ENCODE measurements around the gene THUMPD2. TPM values are rescaled to one million over a fixed set of nuclear protein-coding genes. Genes with fewer than 3 reads are reported as not detected.

The THUMPD2 gene, protein sequence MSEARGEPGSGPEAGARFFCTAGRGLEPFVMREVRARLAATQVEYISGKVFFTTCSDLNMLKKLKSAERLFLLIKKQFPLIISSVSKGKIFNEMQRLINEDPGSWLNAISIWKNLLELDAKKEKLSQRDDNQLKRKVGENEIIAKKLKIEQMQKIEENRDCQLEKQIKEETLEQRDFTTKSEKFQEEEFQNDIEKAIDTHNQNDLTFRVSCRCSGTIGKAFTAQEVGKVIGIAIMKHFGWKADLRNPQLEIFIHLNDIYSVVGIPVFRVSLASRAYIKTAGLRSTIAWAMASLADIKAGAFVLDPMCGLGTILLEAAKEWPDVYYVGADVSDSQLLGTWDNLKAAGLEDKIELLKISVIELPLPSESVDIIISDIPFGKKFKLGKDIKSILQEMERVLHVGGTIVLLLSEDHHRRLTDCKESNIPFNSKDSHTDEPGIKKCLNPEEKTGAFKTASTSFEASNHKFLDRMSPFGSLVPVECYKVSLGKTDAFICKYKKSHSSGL
- total RNA-seq = 4.9 and 10.9 TPM in 2 replicates

DNA sequence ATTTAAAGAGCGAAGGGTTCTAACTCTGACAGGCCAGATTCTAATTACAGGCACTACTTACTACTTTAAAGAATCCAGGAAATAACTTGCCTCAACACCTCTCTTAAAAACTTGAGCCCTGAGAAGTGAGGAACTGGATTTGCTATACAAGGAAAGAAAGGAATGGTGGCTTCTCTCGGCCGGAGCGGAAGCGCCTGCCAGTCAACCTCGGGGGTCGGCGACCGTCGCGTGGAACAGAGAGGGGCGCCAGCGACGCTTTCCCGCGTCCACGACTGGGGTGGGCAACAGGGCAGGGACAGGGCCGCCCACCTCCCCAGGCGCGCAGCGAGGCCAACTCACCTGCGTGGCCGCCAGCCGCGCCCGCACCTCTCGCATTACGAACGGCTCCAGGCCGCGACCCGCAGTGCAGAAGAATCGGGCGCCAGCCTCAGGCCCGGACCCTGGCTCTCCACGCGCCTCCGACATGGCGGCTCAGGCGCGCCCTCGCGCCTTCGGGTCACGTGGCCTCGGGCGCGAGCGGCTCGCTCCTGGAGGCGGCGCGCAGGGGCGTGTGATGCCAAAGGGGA lies at the start of gene THUMPD2:
THUMPD2 (minus strand) TSS at position 484 of the 566 bp plus-strand sequence; CDS start at position 465, 19 bp downstream.

Other genes starting within 250 kb of the THUMPD2 start
- gene TMEM178A, start 113.3 kb downstream of the THUMPD2 start, total RNA-seq = 0.39 and 1.8 TPM in 2 replicates

Data from epithelial cell of alveolus of lung (primary cell).